IPS DF 19.7 (cell line): ENCODE results near the gene NT5C.

Experiments
- DNase-seq: peaks from one replicate; pipeline ENCODE4 v3.0.0-alpha.2; 2013; ENCODE audit warnings: low read depth, low spot score

NT5C gene

DNA sequence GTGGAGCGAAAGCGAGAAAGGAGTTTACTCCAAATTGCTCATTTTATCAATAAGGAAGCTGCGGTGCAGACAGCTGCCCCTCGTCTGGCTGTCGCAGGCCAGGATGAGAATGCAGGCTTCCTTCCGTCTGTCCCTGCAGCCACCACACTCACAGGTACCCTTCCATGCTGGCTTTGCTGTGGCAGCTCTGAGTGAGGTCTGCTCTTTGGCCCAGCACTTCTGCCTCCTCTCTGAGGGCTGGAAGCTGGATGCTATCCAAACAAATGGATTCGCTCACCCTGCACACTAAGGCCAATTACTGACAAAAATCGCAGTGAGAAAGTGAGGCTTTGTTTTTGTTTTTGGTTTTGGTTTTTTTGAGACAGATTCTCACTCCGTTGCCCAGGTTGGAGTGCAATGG is 14.8 kb downstream of the NT5C start:
- no peak for DNase-seq

GRCh38 chr17:75115555-75115954 is 16.0 kb downstream of the NT5C start:
- no peak for DNase-seq

GRCh38 chr17:75114552-75115314 is 16.8 kb downstream of the NT5C start:
- DNase-seq: no peak

- no peak for DNase-seq
These were observed 17.6 kb downstream of the NT5C start for GRCh38 chr17:75113798-75114551.

GRCh38 chr17:75111777-75112335 is 19.7 kb downstream of the NT5C start:
- no peak for DNase-seq

DNA sequence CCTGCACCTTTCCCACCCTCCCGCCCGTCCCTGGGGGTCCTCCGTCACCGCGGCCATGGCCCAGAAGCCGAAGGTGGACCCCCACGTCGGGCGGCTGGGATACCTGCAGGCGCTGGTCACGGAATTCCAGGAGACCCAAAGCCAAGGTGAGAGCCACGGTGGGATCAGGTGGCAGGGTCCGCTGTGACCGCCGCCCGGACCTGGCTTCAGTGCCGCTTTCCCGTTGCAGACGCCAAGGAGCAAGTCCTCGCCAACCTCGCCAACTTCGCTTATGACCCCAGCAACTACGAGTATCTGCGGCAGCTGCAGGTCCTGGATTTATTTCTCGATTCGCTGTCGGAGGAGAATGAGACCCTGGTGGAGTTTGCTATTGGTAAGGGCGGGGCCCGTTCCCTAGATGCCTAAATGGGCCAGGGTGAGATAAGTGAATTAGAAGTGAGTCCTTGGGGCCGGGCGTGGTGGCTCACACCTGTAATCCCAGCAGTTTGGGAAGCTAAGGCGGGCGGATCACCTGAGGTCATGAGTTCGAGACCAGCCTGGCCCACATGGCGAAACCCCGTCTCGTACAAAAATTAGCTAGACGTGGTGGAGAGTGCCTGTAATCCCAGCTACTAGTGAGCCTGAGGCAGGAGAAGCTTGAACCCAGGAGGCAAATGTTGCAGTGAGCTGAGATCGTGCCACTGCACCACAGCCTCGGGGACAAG is 21.2 kb downstream of the NT5C start:
- DNase-seq: no peak

DNA sequence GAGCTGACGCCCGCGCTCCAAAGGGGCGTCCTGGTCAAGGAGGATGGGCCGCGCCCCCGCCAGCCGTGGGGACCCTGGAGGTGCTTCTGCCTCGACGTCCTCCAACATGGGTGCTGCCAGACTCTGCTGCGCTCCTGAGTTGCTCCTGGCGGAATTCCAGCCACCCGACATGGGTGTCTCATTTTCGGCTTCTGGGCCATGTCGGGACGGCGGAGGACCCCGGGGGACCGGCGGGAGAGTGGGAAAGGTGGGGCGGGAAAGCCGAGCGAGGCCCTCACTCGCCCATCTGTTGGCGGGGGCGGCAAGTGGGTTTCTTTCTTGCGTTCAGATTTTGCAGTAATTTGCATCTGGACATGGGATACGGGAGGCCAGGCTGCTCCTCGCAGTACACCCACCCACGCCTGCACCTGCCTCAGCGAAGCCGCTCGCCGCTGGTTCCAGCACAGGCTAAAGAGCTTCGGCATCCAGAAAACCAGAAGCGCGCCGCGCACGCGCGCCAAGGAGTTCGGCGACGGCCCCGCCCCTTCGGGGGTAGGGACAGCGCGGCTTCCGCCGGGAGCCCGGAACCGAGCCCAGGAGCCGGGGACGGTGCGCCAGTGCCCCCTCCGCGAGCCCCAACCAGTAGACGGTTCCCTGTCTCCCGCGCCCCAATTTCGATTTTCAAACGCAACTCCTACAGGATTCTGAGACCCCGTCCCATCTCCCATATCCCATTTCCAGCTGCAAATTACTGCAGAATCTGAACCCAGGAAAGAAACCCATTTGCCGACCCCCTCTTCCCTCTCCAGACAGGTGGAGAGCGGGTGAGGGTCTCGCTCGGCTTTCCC is 21.9 kb downstream of the NT5C start, which contains the start of gene ARMC7:
TSS of gene ARMC7 (plus strand) at position 563 of the 827 bp plus-strand sequence. CDS start 320 bp downstream, outside the sequence.
- no peak for DNase-seq

DNA sequence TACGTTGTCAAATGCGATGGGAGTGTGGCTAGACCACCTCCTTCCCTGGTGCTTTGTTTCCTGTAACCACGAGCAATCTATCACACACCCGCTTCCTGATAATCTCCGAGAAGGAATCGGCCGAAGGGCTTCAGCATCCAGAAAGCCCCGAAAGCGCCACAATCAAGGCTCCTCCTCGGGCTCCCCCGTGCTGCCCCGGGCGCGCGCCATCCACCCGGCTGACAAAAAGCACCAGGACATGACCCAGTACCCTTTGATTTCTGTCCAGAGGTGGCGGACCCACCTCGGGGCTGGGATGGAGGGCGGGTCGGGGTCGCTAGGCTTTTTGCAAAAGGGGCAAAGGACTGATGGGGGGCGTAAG is 22.5 kb downstream of the NT5C start:
- DNase-seq: no peak

GRCh38 chr17:75108193-75108592 is 23.3 kb downstream of the NT5C start:
- no peak for DNase-seq

DNA sequence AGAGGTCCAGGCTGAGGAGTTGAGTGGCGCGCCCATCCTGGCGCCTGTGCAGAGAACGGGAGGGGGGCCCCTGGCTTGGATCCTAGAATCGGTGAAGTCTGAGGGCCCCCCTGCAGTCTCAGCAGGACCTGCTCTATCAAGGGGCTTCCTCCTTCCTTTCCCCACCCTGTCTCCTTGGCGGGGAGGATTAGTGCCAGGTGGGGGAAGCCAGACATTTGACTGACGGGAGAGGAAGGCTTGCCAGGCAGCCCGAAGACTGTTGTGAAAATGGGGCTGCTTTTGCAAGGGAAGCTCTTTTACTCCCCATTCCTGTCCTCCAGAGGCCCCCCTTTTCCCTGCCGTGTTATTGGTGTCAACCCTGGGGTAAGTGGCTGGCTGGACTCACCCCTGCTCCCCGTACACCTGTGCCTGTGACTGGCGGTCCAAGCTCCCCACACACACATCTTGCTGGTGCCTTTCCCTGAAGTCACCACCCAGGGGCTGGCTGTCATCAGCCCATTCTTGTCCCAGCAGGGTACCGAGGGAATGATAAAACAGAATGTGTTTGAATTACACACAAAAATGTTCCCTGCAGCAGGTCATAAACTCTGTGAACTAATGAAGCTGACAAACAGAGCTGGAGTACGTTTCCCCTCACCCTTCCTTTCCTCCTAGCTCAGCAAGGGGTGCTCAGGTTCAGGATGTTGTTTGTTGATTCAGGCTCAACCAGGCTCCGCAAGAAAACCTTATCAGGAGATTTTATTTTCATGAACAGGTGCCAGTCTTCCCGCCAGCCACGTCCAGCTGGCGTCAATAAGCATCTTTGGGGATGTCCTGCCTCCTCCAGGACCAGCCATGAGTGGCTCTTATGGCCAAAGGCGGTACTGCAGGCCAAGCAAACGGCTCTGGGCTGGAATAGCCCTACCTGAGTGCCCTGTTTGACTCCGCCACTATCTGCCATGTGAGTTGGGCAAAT is 26.1 kb downstream of the NT5C start:
- DNase-seq: no peak

DNA sequence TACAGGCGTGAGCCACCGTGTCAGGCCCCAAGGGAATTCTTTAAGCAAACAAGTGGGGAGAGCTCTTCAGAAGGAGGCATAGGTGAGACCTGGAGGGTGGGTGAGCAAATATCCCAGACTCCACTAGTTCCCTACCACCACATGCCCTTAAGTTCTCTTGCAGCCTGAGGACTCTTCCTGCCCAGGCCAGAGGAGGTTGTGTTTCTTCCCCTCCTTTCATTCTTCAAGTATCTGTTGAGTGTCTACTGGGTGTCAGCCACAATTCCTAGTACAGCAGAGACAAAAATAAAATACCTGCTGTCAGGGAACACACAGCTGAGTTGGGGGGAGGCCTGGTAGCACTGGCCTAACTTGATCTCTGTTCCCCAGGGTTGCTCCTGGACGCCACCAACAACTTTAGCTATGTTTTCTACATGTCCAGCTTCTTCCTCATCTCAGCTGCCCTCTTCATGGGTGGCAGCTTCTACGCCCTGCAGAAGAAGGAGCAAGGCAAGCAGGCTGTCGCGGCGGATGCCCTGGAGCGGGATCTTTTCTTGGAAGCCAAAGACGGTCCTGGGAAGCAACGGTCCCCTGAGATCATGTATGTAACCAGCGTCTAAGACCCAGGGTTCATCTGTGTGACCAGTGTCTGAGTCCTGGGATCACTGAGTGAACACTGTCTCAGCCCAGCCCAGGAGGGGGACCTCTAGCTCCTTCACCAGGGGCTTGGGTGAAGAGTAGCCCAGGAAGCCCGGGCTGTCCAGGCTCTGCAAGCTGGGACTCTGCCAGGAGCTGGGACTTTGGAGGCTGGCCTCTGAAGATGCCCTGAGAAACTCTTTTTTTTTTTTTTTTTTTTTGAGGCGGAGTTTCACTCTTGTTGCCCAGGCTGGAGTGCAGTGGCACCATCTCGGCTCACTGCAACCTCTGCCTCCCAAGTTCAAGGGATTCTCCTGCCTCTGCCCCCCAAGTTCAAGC is 27.7 kb downstream of the NT5C start:
- DNase-seq: no peak

GRCh38 chr17:75102385-75102821 is 29.1 kb downstream of the NT5C start:
- DNase-seq: no peak

DNA sequence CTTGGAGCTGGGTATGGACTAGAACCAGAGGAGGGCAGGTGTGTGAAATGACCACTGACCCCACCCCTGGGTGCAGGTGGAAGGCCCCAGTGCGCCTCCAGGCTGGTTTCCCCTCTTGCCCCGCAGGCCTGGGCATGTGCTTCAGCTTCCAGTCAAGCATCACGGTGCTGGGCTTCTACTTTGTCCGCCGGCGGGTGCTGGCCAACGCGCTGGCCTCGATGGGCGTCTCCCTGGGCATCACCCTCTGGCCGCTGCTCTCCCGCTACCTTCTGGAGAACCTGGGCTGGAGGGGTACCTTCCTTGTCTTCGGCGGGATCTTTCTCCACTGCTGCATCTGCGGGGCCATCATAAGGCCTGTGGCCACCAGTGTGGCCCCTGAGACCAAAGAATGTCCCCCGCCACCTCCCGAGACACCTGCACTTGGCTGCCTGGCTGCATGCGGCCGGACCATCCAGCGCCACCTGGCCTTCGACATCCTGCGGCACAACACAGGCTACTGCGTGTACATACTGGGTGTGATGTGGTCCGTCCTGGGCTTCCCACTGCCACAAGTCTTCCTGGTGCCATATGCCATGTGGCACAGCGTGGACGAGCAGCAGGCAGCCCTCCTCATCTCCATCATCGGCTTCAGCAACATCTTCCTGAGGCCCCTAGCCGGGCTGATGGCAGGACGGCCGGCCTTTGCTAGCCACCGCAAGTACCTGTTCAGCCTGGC is 31.5 kb downstream of the NT5C start:
- no peak for DNase-seq

GRCh38 chr17:75098861-75099260 is 32.7 kb downstream of the NT5C start:
- DNase-seq: no peak

- no peak for DNase-seq
These were observed 33.7 kb downstream of the NT5C start for GRCh38 chr17:75097865-75098264.

- DNase-seq: no peak
These were observed 35.4 kb downstream of the NT5C start for GRCh38 chr17:75096082-75096625.

DNA sequence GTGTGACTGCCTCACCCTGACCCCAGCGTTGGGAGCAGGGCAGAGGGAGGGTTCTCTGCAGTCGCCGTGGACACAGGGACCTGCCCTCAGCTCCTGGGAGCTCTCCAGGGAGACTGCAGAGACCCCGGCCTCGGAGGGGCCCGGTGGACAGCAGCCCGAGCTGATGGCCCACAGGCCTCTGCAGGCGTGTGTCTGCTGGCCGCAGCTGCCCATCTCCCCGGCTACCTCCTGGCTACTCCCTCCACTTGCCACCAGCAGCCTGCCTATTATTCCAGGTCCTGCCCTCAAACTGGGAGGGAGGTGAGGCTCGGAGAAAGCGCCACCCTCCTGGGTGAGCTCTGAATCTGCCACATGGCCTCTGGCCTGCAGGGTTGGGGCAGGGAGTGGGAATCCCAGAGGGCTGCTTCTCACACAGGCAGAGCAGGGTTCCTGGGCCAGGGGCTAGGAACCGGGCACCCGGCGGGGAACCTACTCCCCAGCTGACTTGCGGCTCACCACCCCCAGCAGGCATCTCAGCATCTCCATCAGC is 36.6 kb downstream of the NT5C start:
- DNase-seq: no peak
